Hepatocyte (in vitro differentiated cells): ENCODE measurements around the gene SURF2.

Experiments used
- EZH2 ChIP-seq: fragments of 200-600 bp; sonication (generic); IDR thresholded peaks from 2 replicates; pipeline ENCODE4 v1.6.1; 2016; ENCODE audit warnings: antibody characterized with exemption, mild to moderate bottlenecking, borderline replicate concordance
- EZH2phosphoT487 ChIP-seq: fragments of 200-600 bp; sonication (generic); IDR thresholded peaks from one replicate; pipeline ENCODE4 v1.6.1; 2018; ENCODE audit warnings: antibody characterized with exemption, mild to moderate bottlenecking, low read depth, moderate library complexity; ENCODE audit not compliant: unreplicated experiment, severe bottlenecking
- TF ChIP-seq, protein P1 (sequence below): fragments of 200-600 bp; sonication (generic); IDR thresholded peaks from 2 replicates; pipeline ENCODE4 v1.5.1; 2016; ENCODE audit warnings: antibody characterized with exemption, mild to moderate bottlenecking; ENCODE audit not compliant: poor library complexity

DNA sequence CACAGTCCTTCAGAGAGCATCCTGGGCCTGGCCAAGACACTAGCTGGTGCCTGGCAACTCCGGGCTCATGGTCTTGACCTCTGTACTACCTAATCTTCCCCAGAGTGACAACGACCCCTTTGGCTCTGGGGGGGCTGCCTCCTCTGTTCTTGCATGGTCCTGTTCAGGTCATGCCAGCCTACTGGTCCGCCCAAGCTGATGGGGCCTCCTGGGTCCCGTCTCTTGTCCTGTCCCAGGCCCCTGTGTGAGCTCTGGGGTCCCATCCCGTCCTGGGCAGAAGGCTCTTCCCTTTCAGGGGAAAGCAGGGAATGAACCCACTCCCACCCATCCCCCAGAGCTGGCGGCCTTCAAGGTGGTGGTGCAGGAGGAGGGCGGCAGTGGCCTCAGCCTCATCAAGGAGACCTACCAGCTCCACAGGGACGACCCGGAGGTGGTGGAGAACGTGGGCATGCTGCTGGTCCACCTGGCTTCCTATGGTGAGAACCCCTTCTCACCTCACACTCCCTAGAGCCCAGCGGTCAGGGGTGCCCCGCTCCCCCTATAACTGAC is 48.2 kb downstream of the SURF2 start:
- TF ChIP-seq, protein P1, sequence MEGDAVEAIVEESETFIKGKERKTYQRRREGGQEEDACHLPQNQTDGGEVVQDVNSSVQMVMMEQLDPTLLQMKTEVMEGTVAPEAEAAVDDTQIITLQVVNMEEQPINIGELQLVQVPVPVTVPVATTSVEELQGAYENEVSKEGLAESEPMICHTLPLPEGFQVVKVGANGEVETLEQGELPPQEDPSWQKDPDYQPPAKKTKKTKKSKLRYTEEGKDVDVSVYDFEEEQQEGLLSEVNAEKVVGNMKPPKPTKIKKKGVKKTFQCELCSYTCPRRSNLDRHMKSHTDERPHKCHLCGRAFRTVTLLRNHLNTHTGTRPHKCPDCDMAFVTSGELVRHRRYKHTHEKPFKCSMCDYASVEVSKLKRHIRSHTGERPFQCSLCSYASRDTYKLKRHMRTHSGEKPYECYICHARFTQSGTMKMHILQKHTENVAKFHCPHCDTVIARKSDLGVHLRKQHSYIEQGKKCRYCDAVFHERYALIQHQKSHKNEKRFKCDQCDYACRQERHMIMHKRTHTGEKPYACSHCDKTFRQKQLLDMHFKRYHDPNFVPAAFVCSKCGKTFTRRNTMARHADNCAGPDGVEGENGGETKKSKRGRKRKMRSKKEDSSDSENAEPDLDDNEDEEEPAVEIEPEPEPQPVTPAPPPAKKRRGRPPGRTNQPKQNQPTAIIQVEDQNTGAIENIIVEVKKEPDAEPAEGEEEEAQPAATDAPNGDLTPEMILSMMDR, result no peak
- TF ChIP-seq EZH2phosphoT487 (no peak), EZH2 (no peak)
